ENCODE data around the gene FANCG. TPM values are rescaled to one million over a fixed set of nuclear protein-coding genes. Genes with fewer than 3 reads are reported as not detected.

FANCG gene
- polyA plus RNA-seq, 10 donors: 19.4 to 38.0 (median 25.9) TPM

Other genes with a start within 250 kb of the FANCG start
- gene PHF24, start 121.7 kb downstream of the FANCG start, polyA plus RNA-seq (ENCODE audit: insufficient read length in 10 of 10): under 1 TPM; 0.11 to 0.56 (median 0.25) TPM
- gene DNAJB5, start 90.2 kb downstream of the FANCG start, polyA plus RNA-seq (ENCODE audit: insufficient read length in 10 of 10): 10 to 100 TPM; 20.0 to 74.0 (median 38.8) TPM
- gene VCP, start 7.3 kb downstream of the FANCG start, polyA plus RNA-seq (ENCODE audit: insufficient read length in 10 of 10): 100 to 1,000 TPM; 158 to 204 (median 172) TPM
- gene PIGO, start 16.6 kb upstream of the FANCG start, polyA plus RNA-seq (ENCODE audit: insufficient read length in 10 of 10): 10 to 100 TPM; 10.7 to 14.2 (median 12.3) TPM
- gene STOML2, start 23.2 kb upstream of the FANCG start, polyA plus RNA-seq (ENCODE audit: insufficient read length in 10 of 10): 10 to 100 TPM; 64.0 to 76.8 (median 69.4) TPM
- 10 to 100 TPM in 9 of 10 donors, 1 to 10 TPM in 1; 9.4 to 13.0 (median 11.4) TPM for gene ATOSB, start 35.9 kb upstream of the FANCG start, polyA plus RNA-seq (ENCODE audit: insufficient read length in 10 of 10)
- gene UNC13B, start 82.1 kb upstream of the FANCG start, polyA plus RNA-seq (ENCODE audit: insufficient read length in 10 of 10): 10 to 100 TPM; 13.0 to 27.3 (median 17.7) TPM

Measured in muscle of back (tissue), 10 donors.